Activated naive CD8-positive, alpha-beta T cell treated with anti-CD3 and anti-CD28 coated beads, Interleukin-2, amount 50 U/mL, for 24 hours (primary cell): ENCODE results near the gene MTR.

ENCODE experiments used
- ATAC-seq: fragments of 150-1000 bp; cut with Tn5 transposase; one replicate; pipeline ENCODE4 v1.10.0; 2021
- DNase-seq: peaks from one replicate; pipeline ENCODE4 v3.0.0; 2021
- H3K27ac Mint-ChIP-seq: one replicate; pipeline ENCODE4 v1.8.0; 2021; ENCODE audit warnings: mild to moderate bottlenecking, mixed read lengths
- H3K27me3 Mint-ChIP-seq: one replicate; pipeline ENCODE4 v1.8.0; 2021; ENCODE audit warnings: mixed read lengths
- H3K36me3 Mint-ChIP-seq: one replicate; pipeline ENCODE4 v1.8.0; 2021; ENCODE audit warnings: low read depth, mixed read lengths
- H3K4me1 Mint-ChIP-seq: one replicate; pipeline ENCODE4 v1.8.0; 2021; ENCODE audit warnings: mixed read lengths
- H3K4me3 Mint-ChIP-seq: one replicate; pipeline ENCODE4 v1.8.0; 2021; ENCODE audit warnings: mild to moderate bottlenecking, moderate library complexity, mixed read lengths
- H3K9me3 Mint-ChIP-seq: one replicate; pipeline ENCODE4 v1.8.0; 2021; ENCODE audit warnings: mixed read lengths

Gene MTR

DNA sequence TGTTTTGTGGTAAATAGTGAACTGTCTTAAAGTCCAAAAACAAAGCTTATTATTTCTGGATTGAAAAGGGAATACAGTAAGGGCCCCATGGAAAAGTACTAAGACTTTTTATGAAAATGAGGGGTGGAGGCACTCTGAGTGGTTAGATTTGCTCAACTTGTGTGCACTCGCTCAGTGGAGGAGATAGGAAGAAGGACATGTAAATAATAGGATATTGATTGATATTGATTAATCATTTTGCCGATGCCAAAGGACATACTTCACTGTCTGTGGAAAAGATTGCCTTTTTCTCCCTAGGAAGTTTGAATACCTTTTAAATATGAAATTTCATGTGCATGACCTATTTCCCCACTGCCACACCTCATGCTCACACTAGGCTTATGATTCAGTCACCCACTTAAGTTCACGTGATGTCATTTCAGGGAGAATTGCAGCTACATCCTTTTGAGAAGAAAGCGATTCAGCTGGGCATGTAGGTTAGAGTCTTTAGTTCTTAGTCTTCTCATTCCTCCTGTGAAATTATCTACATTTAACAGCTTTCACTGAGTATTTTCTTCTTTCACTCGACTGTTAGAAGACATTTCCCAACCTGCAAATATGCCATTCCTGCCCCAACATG lies 5.0 kb downstream of the MTR start:
- peak; percentile 25 for ATAC-seq
- H3K4me1 Mint-ChIP-seq, result peaks cover 65% of the 10 kb centered on the region
- peak overlapping the region; percentile 74 for H3K27ac Mint-ChIP-seq
- no peaks in the 10 kb centered on the region for H3K27me3 Mint-ChIP-seq
- H3K36me3 Mint-ChIP-seq, result peaks cover 42% of the 10 kb centered on the region
- no peaks in the 10 kb centered on the region for H3K9me3 Mint-ChIP-seq
- DNase-seq, result no peak
- H3K4me3 Mint-ChIP-seq, result peak overlapping the region; percentile 46

DNA sequence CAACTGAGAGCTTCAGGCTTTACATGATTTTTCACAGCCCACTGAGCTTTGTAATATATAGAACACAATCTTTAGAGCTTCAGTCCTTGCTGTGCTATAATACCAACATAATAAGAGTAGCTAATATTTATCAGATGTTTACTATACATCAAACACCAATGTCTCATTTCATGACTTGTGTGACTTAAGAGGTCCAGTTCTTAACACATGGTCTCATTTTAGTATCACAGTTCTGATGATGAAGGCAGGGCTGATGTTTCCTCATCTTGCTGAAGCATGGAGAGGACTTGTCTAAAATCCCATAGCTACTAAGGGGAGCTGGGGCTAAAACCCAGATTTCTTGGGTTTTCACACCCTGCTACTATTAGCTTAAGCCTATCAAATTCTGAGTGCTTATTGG lies 5.5 kb downstream of the MTR start:
- H3K27me3 Mint-ChIP-seq, result no peaks in the 10 kb centered on the region
- peaks cover 65% of the 10 kb centered on the region for H3K4me1 Mint-ChIP-seq
- DNase-seq (no peak), ATAC-seq (no peak)
- H3K36me3 Mint-ChIP-seq, result peaks cover 47% of the 10 kb centered on the region
- no peaks in the 10 kb centered on the region for H3K9me3 Mint-ChIP-seq
- H3K4me3 Mint-ChIP-seq, result peak overlapping the region; percentile 46
- peak overlapping the region; percentile 74 for H3K27ac Mint-ChIP-seq

DNA sequence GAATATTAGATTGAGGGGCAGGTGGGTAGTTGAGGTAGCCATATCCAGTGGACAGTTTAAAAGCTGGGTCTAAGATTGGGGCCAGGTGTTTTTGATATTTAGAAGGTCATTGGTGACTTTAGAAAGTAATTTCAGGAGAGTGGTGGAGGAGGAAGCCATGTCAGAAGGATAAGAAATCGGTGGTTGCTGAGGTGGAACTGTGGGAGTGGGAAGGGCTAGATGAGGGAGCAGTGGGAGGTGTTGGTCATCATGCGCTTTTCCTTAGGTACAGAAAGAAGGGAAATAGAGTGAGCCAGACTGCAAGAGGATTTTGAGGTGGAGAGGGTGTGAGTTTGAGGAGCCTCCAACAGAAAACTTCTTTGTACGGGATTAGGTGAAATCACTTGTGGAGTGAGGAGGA lies 7.2 kb downstream of the MTR start:
- ATAC-seq (no peak), DNase-seq (no peak)
- H3K27ac Mint-ChIP-seq, result peak overlapping the region; percentile 49
- H3K36me3 Mint-ChIP-seq, result peaks cover 50% of the 10 kb centered on the region
- H3K4me1 Mint-ChIP-seq, result peaks cover 60% of the 10 kb centered on the region
- H3K9me3 Mint-ChIP-seq, result no peaks in the 10 kb centered on the region
- H3K4me3 Mint-ChIP-seq, result no peak overlapping the region
- no peaks in the 10 kb centered on the region for H3K27me3 Mint-ChIP-seq

DNA sequence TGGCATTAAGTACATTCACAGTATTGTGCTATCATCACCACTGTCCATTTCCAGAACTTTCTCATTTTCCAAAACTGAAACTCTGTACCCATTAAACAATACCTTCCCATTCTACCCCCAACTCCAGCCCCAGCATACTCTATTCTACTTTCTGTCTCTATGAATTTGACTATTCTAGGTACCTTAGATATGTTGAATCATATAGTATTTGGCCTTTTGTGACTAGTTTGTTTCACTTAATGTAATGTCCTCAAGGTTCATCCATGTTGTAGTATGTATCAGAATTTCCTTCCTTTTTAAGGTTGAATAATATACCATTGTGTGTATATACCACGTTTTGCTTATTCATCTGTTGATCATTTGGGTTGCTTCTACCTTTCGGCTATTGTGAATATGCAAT lies 11.5 kb downstream of the MTR start:
- DNase-seq (no peak), ATAC-seq (peak; percentile 56)
- H3K27ac Mint-ChIP-seq, result no peak overlapping the region
- H3K36me3 Mint-ChIP-seq, result peaks cover 70% of the 10 kb centered on the region
- H3K27me3 Mint-ChIP-seq, result no peaks in the 10 kb centered on the region
- no peaks in the 10 kb centered on the region for H3K9me3 Mint-ChIP-seq
- H3K4me3 Mint-ChIP-seq, result no peak overlapping the region
- peaks cover 49% of the 10 kb centered on the region for H3K4me1 Mint-ChIP-seq

DNA sequence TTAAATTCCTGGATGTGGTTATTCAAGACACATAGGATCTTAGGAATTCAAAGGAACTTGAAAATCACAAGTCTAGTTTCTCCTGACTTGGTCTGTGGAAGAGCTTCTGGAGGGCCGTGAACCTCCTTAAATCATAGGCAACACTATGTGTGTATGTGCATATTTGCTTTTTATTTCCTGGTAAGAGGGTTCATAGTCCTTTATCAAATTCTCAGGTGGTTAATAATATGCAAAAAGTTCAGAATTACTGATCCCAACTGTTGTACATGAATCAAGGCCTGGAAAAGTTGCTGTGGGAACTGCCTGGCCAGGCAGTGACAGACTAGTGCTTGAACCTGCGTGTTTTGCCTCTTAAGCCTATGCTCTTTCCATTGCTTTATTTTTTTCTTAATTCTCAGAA lies 12.9 kb downstream of the MTR start:
- Mint-ChIP-seq H3K4me1 (peaks cover 35% of the 10 kb centered on the region), H3K36me3 (peaks cover 68% of the 10 kb centered on the region), H3K9me3 (no peaks in the 10 kb centered on the region), H3K27ac (no peak overlapping the region), H3K4me3 (no peak overlapping the region), H3K27me3 (no peaks in the 10 kb centered on the region)
- ATAC-seq, result no peak
- no peak for DNase-seq

DNA sequence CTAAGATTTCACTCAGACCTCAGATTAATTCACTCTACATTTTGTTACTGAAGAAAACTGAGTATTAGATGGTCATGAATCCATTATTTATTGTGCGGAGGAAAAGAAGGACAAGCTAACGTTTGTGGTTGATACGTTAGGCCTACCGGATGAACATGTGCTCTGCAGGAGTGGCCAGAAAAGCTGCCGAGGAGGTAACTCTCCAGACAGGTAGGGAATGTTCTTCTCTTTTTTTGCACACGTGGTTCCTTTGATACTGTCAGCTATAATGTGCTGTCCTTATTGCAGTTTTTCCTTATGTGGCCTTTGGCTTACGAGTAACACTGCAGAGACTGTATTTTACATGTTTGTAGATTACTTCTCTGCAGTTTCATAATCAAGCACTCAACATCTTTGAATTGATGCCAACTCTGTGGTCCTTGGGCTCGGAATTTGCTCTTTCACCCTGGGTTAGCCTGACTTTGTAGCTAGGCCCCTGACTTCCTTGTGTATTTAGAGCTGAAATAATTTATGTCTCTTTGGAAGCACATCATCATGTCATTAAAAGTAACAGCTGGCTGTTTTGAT lies 13.6 kb downstream of the MTR start:
- Mint-ChIP-seq H3K36me3 (peaks cover 66% of the 10 kb centered on the region), H3K9me3 (no peaks in the 10 kb centered on the region), H3K27ac (no peak overlapping the region), H3K27me3 (no peaks in the 10 kb centered on the region), H3K4me1 (peaks cover 30% of the 10 kb centered on the region), H3K4me3 (no peak overlapping the region)
- DNase-seq (no peak), ATAC-seq (no peak)

DNA sequence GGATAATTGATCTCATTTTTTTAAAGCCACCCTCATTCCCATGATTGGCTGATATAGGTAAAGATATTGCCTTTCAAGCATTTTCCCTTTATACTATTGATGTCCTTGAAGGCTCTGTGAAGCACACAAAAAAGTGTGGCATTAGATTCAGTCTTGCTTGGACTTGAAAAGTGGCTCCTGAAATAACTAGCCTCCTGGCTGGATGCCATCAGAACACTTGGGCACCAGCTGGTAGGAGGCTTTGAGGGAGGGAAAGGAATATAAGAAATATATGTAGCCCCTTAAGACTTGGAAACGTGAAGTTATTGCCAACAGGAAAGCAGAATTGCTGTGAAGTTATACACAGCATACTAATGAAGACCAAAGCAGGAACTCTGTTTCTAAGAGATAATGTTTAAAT lies 14.1 kb downstream of the MTR start:
- Mint-ChIP-seq H3K9me3 (no peaks in the 10 kb centered on the region), H3K36me3 (peaks cover 69% of the 10 kb centered on the region), H3K4me1 (peaks cover 30% of the 10 kb centered on the region), H3K27me3 (no peaks in the 10 kb centered on the region), H3K27ac (no peak overlapping the region), H3K4me3 (no peak overlapping the region)
- ATAC-seq (no peak), DNase-seq (no peak)

DNA sequence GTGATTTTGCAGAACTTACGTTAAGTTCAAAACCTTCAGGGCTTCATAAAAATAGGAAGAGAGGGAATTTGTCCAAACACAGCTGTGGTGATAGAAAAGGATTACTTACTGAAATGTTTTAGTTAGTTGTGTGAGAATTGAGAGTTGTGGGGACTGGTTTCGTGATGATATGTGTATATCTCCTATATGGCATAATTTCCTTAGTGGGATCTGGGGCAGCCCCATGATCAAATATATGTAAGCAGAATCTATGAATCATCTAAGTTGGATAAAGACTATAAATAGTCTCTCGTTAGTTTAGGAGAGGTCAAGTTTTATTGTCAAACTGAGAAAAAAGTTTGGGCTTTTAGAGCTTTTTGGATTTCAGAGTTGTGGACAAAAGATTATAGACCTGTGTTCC lies 14.9 kb downstream of the MTR start:
- H3K36me3 Mint-ChIP-seq, result peaks cover 71% of the 10 kb centered on the region

DNA sequence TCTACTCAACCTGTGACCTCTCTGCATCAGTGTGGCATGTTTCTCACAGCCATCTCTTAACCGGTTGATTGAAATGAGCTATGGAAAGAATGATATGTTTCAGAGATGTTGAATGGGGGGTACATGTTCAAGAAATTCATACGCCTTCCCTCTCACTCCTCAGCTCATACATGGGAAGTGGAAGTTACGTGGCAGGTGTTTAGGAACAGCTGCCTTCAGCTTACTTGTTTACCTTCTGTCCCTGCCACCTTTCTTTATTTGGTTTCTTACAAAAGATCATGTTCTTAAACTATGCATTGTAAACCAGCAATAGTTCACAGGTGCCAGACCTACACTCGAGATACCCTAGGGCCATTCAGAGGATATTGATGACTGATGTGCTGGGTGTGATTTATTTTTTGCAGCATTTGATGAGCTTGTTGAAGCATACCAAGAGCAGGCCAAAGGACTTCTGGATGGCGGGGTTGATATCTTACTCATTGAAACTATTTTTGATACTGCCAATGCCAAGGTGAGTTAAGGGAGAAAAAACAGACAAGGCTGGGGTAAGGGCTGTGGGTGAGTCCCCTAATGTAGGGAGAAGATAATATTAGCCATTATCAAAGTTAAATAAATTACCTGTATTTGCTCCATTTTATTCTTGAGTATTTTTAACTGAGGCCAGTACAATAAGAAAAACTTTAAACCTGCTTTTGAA lies 17.4 kb downstream of the MTR start:
- H3K27ac Mint-ChIP-seq, result no peak overlapping the region
- ATAC-seq (no peak), DNase-seq (no peak)
- peaks cover 26% of the 10 kb centered on the region for H3K4me1 Mint-ChIP-seq
- no peaks in the 10 kb centered on the region for H3K27me3 Mint-ChIP-seq
- H3K4me3 Mint-ChIP-seq, result no peak overlapping the region
- H3K36me3 Mint-ChIP-seq, result peaks cover 75% of the 10 kb centered on the region
- no peaks in the 10 kb centered on the region for H3K9me3 Mint-ChIP-seq

More for the DNA sequence above, 14.9 kb downstream of the MTR start:
- Mint-ChIP-seq H3K27ac (peak overlapping the region; percentile 76), H3K4me1 (peaks cover 30% of the 10 kb centered on the region), H3K4me3 (peak overlapping the region; percentile 7), H3K9me3 (no peaks in the 10 kb centered on the region), H3K27me3 (no peaks in the 10 kb centered on the region)
- ATAC-seq (peak; percentile 76), DNase-seq (no peak)

DNA sequence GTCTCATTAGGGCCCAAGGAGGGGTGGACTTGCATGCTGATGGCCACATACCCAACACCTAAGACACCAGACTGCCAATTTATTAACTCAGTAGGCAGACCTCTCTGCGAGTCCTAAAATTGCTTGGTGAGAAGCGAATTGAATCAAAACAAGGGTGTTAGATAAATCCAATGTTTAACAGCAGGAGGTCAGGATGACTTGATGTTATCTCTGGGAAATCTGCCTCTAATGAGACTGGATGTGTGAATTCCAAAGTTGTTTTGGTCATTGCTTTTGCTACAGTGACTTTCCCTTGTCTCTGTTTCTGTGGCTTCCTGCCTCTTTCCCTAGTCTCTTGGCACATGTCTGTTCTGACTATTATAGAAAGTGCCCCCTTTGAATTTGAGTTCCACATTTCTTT lies 20.8 kb downstream of the MTR start:
- Mint-ChIP-seq H3K27ac (no peak overlapping the region), H3K4me1 (peaks cover 16% of the 10 kb centered on the region), H3K27me3 (no peaks in the 10 kb centered on the region), H3K36me3 (peaks cover 66% of the 10 kb centered on the region), H3K9me3 (no peaks in the 10 kb centered on the region), H3K4me3 (no peak overlapping the region)
- no peak for ATAC-seq
- DNase-seq, result no peak

DNA sequence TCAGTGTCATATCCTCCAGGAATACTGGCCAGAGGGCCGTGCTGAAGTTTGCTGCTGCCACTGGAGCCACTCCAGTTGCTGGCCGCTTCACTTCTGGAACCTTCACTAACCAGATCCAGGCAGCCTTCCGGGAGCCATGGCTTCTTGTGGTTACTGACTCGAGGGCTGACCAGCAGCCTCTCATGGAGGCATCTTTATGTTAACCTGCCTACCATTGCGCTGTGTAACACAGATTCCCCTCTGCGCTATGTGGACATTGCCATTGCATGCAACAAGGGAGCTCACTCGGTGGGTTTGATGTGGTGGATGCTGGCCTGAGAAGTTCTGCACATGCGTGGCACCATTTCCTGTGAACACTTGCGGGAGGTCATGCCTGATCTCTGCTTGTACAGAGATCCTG lies 24.8 kb downstream of the MTR start:
- DNase-seq, result no peak
- Mint-ChIP-seq H3K4me3 (no peak overlapping the region), H3K27me3 (no peaks in the 10 kb centered on the region), H3K4me1 (peaks cover 11% of the 10 kb centered on the region), H3K27ac (no peak overlapping the region), H3K36me3 (peaks cover 62% of the 10 kb centered on the region), H3K9me3 (no peaks in the 10 kb centered on the region)
- ATAC-seq, result no peak

DNA sequence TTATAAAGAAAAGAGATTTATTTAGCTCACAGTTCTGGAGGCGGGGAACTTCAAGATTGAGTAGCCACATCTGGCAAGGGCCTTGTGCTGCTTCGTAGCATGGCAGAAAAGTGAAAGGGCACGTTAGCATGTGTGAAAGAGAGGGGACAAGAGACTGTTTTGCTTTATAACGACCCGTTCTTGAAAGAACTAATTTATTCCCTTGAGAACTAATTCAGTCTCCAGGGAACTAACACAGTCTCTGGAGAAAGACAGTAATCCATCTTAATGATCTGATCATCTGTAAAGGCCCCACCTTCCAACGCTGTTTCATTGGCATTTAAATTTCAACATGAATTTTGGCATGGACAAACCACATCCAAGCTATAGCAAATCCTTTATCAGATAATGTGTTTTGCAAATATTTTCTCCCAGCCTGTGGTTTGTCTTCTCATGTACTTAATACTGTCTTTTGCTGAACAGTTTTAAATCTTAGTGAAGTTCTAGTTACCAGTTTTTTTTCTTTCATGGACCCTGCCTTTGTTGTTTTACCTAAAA lies 26.1 kb downstream of the MTR start:
- Mint-ChIP-seq H3K9me3 (no peaks in the 10 kb centered on the region), H3K4me1 (peaks cover 11% of the 10 kb centered on the region), H3K27ac (peak overlapping the region; percentile 31), H3K4me3 (no peak overlapping the region), H3K36me3 (peaks cover 60% of the 10 kb centered on the region), H3K27me3 (no peaks in the 10 kb centered on the region)
- ATAC-seq, result no peak
- no peak for DNase-seq

DNA sequence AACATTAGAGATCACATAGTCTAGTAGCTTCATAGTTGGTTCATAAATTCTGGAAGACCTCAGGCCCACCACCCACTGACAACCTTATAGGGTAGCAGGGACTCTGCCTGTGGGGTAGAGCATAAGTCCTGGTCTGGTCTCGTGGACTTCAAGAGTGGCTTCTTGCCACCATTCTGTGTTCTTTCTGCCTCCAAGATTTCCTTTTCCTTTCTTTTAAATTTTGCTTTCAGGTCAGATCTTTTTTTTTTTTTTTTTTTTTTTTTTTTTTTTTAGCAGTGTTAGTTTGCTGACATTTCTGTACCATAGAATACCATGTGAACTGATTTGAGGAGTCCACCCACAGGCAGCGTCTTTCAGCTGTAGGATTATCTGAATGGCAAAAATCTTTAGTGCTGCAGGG lies 28.5 kb downstream of the MTR start:
- no peak overlapping the region for H3K4me3 Mint-ChIP-seq

DNA sequence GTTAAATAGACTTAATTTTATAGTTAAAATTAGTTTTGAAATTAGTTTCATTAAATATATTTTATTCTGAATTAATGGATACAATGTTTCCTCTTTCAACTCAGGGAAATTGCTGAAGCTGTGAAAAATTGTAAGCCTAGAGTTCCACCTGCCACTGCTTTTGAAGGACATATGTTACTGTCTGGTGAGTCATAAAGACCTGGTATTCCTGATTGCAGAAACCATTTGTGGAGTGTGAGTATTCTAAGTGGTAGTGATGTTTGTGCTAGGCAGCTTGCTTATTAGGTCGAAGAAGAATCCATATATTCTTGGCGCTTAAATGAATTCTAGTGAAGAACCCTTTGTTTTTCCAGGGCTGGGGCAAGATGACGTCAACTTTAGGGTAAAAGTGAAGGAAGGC lies 34.0 kb downstream of the MTR start:
- H3K36me3 Mint-ChIP-seq, result peaks cover 60% of the 10 kb centered on the region
- ATAC-seq, result no peak

More for the DNA sequence above, 28.5 kb downstream of the MTR start:
- Mint-ChIP-seq H3K27ac (peak overlapping the region; percentile 22), H3K9me3 (no peaks in the 10 kb centered on the region), H3K27me3 (no peaks in the 10 kb centered on the region), H3K36me3 (peaks cover 54% of the 10 kb centered on the region), H3K4me1 (peaks cover 11% of the 10 kb centered on the region)
- ATAC-seq (no peak), DNase-seq (no peak)

DNA sequence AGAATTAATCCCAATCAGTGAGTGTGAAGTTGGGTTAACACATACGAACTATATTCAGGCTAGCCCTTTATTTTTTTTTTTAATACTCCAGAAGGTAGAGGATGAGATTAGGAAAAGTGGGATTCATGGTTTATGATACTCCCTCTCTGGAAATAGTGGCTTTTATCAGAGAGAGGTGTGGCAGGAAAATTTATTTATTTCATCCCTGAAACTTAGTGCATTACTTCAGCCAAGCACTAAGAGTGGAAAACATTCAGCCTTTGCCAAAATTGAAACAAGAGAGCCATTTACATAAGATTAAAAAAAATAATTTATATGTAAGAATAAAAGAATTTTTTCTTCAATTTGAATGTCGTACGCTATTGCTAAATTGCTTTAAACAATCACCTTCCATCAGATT lies 35.0 kb downstream of the MTR start:
- Mint-ChIP-seq H3K27me3 (no peaks in the 10 kb centered on the region), H3K4me3 (no peak overlapping the region), H3K27ac (no peak overlapping the region), H3K36me3 (peaks cover 64% of the 10 kb centered on the region), H3K9me3 (no peaks in the 10 kb centered on the region), H3K4me1 (peaks cover 6% of the 10 kb centered on the region)
- ATAC-seq, result no peak
- no peak for DNase-seq

More for the DNA sequence above, 34.0 kb downstream of the MTR start:
- Mint-ChIP-seq H3K27me3 (no peaks in the 10 kb centered on the region), H3K9me3 (no peaks in the 10 kb centered on the region), H3K4me3 (no peak overlapping the region), H3K4me1 (peaks cover 3% of the 10 kb centered on the region), H3K27ac (no peak overlapping the region)
- no peak for DNase-seq
